Ovary (tissue), 10 donors: ENCODE measurements around the gene SPZ1. TPM values are rescaled to one million over a fixed set of nuclear protein-coding genes. Genes with fewer than 3 reads are reported as not detected.
A peak's percentile ranks its signal among the peaks of the same experiment; 100 is the strongest.
"Not testable (repeated sequence)": the region's sequence is repeated elsewhere in the genome, so short reads cannot be mapped to it uniquely, and the experiment has no call there.

Source experiments
- DNase-seq, 5 donors: peaks; one replicate each; pipeline ENCODE4 v3.0.0-alpha.2; 2019 to 2020
- H3K27ac ChIP-seq, 2 donors: fragments of 200-600 bp; one replicate each; pipeline versions ENCODE4 v1.5.1 to v1.8.0; 2019 to 2022
- H3K27me3 ChIP-seq: fragments of 200-600 bp; one replicate; pipeline ENCODE4 v1.8.0; 2022
- H3K36me3 ChIP-seq: fragments of 200-600 bp; sonication (generic); one replicate; pipeline ENCODE4 v1.5.1; 2019
- H3K4me1 ChIP-seq: one replicate; pipeline ENCODE4 v1.8.1; 2013; ENCODE audit warnings: mild to moderate bottlenecking, moderate library complexity; ENCODE audit not compliant: insufficient read depth
- H3K4me3 ChIP-seq: fragments of 200-600 bp; sonication (generic); one replicate; pipeline ENCODE4 v1.5.1; 2017
- H3K9me3 ChIP-seq, 2 donors: fragments of 200-600 bp in 1 of 2; sonication (generic) in 1 of 2; one replicate each; pipeline versions ENCODE4 v1.5.1 to v1.8.1; 2013 to 2019; ENCODE audit warnings: mild to moderate bottlenecking in 1 of 2, moderate library complexity in 1 of 2
- EP300 ChIP-seq: sonication (generic); formaldehyde crosslinking; IDR thresholded peaks from one replicate; pipeline ENCODE4 v1.6.1; 2017; ENCODE audit warnings: antibody characterized with exemption
- POLR2A ChIP-seq: fragments of 450-650 bp; IDR thresholded peaks from one replicate; pipeline ENCODE4 v1.6.1; 2017; ENCODE audit warnings: antibody characterized with exemption, mild to moderate bottlenecking, moderate library complexity
- WGBS, 3 donors: extraction: QIAGEN DNeasy Blood & Tissue Kit in 1 of 3; methylation state at CpG; one replicate each; pipeline versions ENCODE4 v1.1.5 to v1.1.7; 2013 to 2017; 5-methylcytosine and 5-hydroxymethylcytosine counted together
- intact Hi-C, 4 donors: fragments of 100-400 bp; cut with DNase I; formaldehyde crosslinking; loops; one replicate each; pipeline versions ENCODE4 v1.11.0 to v1.15.1; 2022 to 2023
- long read RNA-seq, 3 donors: library from polyadenylated mRNA in 2 of 3; unstranded in 2 of 3; transcript quantifications; one replicate each; pipeline ENCODE4 v2.0.0 and lab custom pipeline, GENCODE V29; 2021 to 2026
- polyA plus RNA-seq, 2 donors: library from polyadenylated mRNA; stranded (reverse); fragments of 200-250 nt in 1 of 2; fragments of 350-450 nt in 1 of 2; fragmentation: Illumina TruSeq in 1 of 2; extraction: RNeasy Lipid Tissue Mini Kit (QIAGEN cat#74804) in 1 of 2; gene quantifications; one replicate each; pipeline ENCODE4 v1.2.3, GENCODE V29; 2013 to 2014
- total RNA-seq, 7 donors: library from RNA; depleted of rRNA in 2 of 7; stranded (reverse); fragments of >200 nt in 2 of 7; fragmentation: NEBNext Ultra II Directional in 3 of 7; extraction: Animal tissue kit (Norgen Biotek cat#: 25700) in 3 of 7; gene quantifications; one replicate each; pipeline versions ENCODE4 v1.1.0 to v1.2.4, GENCODE V29; 2016 to 2023
- TF ChIP-seq, protein P1 (sequence below), 3 donors: fragments of 450-650 bp in 2 of 3; fragments of 200-600 bp in 1 of 3; IDR thresholded peaks; one replicate each; pipeline versions ENCODE4 v1.5.1 to v1.8.0; 2016 to 2022; ENCODE audit warnings: antibody characterized with exemption in 3 of 3, mild to moderate bottlenecking in 1 of 3
- donor health status: DM: no; HTN: no; CAD: no; lungs with moderate emphysema.
- donor health status: DM: no; HTN: no; CAD: no.
- donor health status: Bipolar disorder and iron deficiency.
- donor health status: DM: yes; HTN: yes; CAD: no.
- donor health status: DM: no; HTN: no; CAD: no.
- donor health status: DM: yes; HTN: yes; CAD: no.

The SPZ1 gene, protein sequence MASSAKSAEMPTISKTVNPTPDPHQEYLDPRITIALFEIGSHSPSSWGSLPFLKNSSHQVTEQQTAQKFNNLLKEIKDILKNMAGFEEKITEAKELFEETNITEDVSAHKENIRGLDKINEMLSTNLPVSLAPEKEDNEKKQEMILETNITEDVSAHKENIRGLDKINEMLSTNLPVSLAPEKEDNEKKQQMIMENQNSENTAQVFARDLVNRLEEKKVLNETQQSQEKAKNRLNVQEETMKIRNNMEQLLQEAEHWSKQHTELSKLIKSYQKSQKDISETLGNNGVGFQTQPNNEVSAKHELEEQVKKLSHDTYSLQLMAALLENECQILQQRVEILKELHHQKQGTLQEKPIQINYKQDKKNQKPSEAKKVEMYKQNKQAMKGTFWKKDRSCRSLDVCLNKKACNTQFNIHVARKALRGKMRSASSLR
- not detected for total RNA-seq
- polyA plus RNA-seq, result not detected
- long read RNA-seq, donor 1, result 0 reads
- long read RNA-seq, donor 2, result 0 reads
- long read RNA-seq, donor 3, result 0 reads

GRCh38 chr5:80319702-80320101 lies at the start of gene SPZ1:
TSS of gene SPZ1 (plus strand) at chr5:80320002. CDS start at chr5:80320216, 214 bp downstream.
- no peaks in the 10 kb centered on the region for H3K27me3 ChIP-seq
- TF ChIP-seq EP300 (no peak), POLR2A (no peak)
- TF ChIP-seq, protein P1, sequence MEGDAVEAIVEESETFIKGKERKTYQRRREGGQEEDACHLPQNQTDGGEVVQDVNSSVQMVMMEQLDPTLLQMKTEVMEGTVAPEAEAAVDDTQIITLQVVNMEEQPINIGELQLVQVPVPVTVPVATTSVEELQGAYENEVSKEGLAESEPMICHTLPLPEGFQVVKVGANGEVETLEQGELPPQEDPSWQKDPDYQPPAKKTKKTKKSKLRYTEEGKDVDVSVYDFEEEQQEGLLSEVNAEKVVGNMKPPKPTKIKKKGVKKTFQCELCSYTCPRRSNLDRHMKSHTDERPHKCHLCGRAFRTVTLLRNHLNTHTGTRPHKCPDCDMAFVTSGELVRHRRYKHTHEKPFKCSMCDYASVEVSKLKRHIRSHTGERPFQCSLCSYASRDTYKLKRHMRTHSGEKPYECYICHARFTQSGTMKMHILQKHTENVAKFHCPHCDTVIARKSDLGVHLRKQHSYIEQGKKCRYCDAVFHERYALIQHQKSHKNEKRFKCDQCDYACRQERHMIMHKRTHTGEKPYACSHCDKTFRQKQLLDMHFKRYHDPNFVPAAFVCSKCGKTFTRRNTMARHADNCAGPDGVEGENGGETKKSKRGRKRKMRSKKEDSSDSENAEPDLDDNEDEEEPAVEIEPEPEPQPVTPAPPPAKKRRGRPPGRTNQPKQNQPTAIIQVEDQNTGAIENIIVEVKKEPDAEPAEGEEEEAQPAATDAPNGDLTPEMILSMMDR (IDR thresholded peaks at IDR 0.05), result no peak
- H3K4me3 ChIP-seq, result no peak within 1 kb of the TSS
- no peak within 1 kb of the TSS for H3K27ac ChIP-seq
- no peak for DNase-seq
- 89 to 97% (median 96%) methylated on average over 2 of the region's 2 CpGs for WGBS, 3 donors
- intact Hi-C loops, result no loop called here
- no peaks in the 10 kb centered on the region for H3K36me3 ChIP-seq
- H3K9me3 ChIP-seq, result no peaks in the 10 kb centered on the region
- H3K4me1 ChIP-seq, result no peaks in the 10 kb centered on the region

DNA sequence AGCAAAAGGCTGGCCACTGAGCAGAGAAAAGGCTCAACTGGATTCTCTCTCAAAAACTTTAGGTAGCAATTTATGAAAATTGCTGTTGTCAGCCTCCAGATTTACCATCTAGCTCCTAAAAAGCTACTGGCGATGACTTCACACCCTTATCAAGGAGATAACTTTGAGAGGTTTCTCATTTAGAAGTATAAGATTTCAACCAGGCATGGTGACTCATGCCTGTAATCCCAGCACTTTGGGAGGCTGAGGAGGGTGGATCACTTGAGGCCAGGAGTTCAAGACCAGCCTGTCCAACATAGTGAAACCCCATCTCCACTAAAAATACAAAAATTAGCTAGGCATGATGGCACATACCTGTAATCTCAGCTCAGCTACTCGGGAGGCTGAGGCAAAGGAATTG lies 49.3 kb upstream of the SPZ1 start:
- not testable (repeated sequence) for H3K36me3 ChIP-seq, H3K27ac ChIP-seq, H3K4me1 ChIP-seq, H3K27me3 ChIP-seq, DNase-seq, H3K4me3 ChIP-seq, H3K9me3 ChIP-seq
- intact Hi-C loops, result loop anchor here in 2 of 4 donors (10.0 kb wide), 1 partner anchor 176 kb away; no protein-coding TSS in a partner anchor
- WGBS, 3 donors, result 76 to 88% (median 85%) methylated on average over 2 of the region's 2 CpGs

- intact Hi-C loops, result loop anchor here in 2 of 4 donors (10.0 kb wide), 1 partner anchor 181 kb away; no protein-coding TSS in a partner anchor
- H3K4me3 ChIP-seq, result no peak overlapping the region
- no peak overlapping the region for H3K27ac ChIP-seq
- 76 to 78% (median 77%) methylated on average over 2 of the region's 2 CpGs for WGBS, 3 donors
- H3K36me3 ChIP-seq, result no peaks in the 10 kb centered on the region
- no peaks in the 10 kb centered on the region for H3K27me3 ChIP-seq
- H3K4me1 ChIP-seq, result no peaks in the 10 kb centered on the region
- TF ChIP-seq, protein P1 (IDR thresholded peaks at IDR 0.05), result peak; percentile 17 to 39 (median 31)
- no peak for TF ChIP-seq EP300
- H3K9me3 ChIP-seq, result no peaks in the 10 kb centered on the region
- DNase-seq, result no peak
Observed at GRCh38 chr5:80275347-80275746, 44.5 kb upstream of the SPZ1 start.

DNA sequence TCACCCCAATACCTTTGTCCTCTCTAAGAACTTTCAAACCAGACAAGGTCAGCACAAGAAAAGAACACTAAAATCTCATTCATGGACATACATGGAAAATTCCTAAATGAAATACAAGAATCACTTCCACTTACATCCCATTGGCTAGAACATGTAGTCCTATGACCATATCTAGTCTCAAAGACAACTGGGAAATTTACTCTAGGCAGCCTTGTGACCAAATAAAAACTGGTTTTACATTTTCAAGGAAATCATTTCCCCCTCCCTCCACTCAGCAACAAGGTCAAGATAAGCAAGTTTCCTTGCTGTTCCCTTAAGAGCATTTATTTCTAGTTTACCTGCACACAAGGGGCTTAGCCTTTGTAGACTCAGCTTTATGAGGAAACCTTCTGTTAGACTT lies 43.6 kb upstream of the SPZ1 start:
- H3K9me3 ChIP-seq, result no peaks in the 10 kb centered on the region
- intact Hi-C loops, result loop anchor here in 2 of 4 donors (10.0 kb wide), 1 partner anchor 181 kb away; no protein-coding TSS in a partner anchor
- TF ChIP-seq, protein P1 (IDR thresholded peaks at IDR 0.05), result no peak
- TF ChIP-seq POLR2A, result no peak
- TF ChIP-seq EP300, result no peak

DNA sequence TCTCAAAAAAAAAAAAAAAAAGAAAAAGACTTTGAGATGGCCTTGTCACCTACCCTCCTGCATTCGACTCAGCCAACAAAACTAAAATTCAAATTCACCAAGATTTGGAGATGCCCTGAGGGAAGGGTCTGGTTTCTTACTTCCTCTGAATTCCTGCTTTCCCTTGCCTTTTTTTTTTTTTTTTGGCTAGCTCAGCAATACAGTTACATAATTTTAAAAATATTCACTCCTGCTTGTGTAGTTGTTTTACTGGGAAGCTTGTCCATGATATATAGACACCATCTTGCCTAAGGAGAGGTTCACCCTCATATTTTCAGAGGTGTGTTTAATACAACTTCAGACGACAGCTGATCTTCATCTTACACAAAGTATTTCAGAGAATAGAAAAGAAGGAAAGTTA lies 42.6 kb upstream of the SPZ1 start:
- TF ChIP-seq, protein P1 (IDR thresholded peaks at IDR 0.05), result no peak
- no peak for TF ChIP-seq POLR2A
- no peak for TF ChIP-seq EP300
- H3K4me1 ChIP-seq, result no peaks in the 10 kb centered on the region
- no peaks in the 10 kb centered on the region for H3K9me3 ChIP-seq
- no peaks in the 10 kb centered on the region for H3K36me3 ChIP-seq
- H3K27ac ChIP-seq, result no peak overlapping the region
- no peak overlapping the region for H3K4me3 ChIP-seq
- no peak for DNase-seq
- no peaks in the 10 kb centered on the region for H3K27me3 ChIP-seq
- WGBS, 3 donors, result 7 to 10% (median 8%) methylated on average over 2 of the region's 2 CpGs
- intact Hi-C loops, result loop anchor here in 2 of 4 donors (10.0 kb wide), 1 partner anchor 182 kb away; no protein-coding TSS in a partner anchor

More for the DNA sequence above, 43.6 kb upstream of the SPZ1 start:
- H3K27ac ChIP-seq, result no peak overlapping the region
- no peaks in the 10 kb centered on the region for H3K4me1 ChIP-seq
- H3K36me3 ChIP-seq, result no peaks in the 10 kb centered on the region
- no peak for DNase-seq
- no peaks in the 10 kb centered on the region for H3K27me3 ChIP-seq
- H3K4me3 ChIP-seq, result no peak overlapping the region
